ENCODE results near the gene CCNYL1. TPM values are rescaled to one million over a fixed set of nuclear protein-coding genes. Genes with fewer than 3 reads are reported as not detected.

CCNYL1 gene
- polyA plus RNA-seq, 1 of the 3 experiments (the other 2 are of a cell fraction) = 8.7 TPM

DNA sequence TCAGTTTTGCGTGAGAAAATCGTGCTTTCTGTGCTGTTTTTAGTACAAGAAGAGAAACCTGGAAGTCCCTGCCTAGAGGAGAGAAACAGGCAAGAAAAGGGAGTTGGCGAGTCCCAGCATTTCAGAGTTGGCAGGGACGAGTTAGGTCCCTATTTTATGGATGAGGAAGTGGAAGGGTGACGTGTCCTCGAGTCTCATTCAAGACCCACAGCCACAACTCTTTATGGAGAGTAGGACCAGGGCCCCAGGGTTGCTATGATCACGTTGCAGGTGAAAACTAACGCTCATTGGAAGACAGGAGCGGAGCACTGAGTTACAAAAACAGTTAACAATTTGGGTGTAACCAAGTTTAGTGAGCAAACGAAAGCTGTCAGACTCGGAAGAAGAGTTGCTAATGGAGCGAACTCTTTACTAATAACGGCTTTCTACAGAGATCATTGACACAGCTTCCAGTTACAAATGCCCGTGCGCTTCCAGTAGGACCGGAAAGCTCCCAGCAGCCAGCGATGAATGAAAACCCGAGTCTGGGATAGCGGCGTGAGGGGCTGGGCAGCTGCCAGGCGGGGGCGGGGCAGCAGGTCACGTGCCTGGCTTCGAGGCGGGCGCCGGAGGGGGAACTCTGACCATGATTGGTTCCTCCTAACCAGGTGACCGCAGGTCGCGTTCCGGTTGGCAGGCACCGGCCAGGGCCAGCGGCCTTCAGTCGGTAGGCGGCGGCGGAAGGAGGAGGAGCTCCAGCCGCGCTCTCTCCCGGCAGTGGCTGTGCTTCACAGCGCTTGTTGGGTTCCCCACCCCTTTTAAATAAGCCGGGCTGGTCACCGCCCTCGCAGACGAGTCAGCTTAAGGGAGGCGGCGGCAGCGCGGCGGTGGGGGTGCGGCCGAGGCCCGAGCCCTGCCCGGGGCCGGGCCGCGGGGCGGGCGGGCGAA, at the start of gene CCNYL1 (continued):
- TF ChIP-seq, protein P1, sequence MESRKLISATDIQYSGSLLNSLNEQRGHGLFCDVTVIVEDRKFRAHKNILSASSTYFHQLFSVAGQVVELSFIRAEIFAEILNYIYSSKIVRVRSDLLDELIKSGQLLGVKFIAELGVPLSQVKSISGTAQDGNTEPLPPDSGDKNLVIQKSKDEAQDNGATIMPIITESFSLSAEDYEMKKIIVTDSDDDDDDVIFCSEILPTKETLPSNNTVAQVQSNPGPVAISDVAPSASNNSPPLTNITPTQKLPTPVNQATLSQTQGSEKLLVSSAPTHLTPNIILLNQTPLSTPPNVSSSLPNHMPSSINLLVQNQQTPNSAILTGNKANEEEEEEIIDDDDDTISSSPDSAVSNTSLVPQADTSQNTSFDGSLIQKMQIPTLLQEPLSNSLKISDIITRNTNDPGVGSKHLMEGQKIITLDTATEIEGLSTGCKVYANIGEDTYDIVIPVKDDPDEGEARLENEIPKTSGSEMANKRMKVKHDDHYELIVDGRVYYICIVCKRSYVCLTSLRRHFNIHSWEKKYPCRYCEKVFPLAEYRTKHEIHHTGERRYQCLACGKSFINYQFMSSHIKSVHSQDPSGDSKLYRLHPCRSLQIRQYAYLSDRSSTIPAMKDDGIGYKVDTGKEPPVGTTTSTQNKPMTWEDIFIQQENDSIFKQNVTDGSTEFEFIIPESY (IDR thresholded peaks at IDR 0.05; ENCODE audit: borderline replicate concordance, low read depth) = no peak
- TF ChIP-seq TCF12 (IDR thresholded peaks at IDR 0.05) (no peak), EZH2phosphoT487 (IDR thresholded peaks at IDR 0.05; ENCODE audit: borderline replicate concordance, low read depth) (no peak), MEF2A (IDR thresholded peaks at IDR 0.05; ENCODE audit: borderline replicate concordance, low read depth) (no peak), MXI1 (IDR thresholded peaks at IDR 0.05; ENCODE audit: low read depth, low read length) (peak; percentile 75; the same call in 1 of the 2 replicates), RAD21 (IDR thresholded peaks at IDR 0.05; ENCODE audit: low read length) (0 out of 2 replicates have a peak, but pooled peaks have one; percentile 2), TEAD4 (IDR thresholded peaks at IDR 0.05; ENCODE audit: borderline replicate concordance, insufficient read depth) (no peak), POLR2AphosphoS5 (IDR thresholded peaks at IDR 0.05; ENCODE audit: low read depth, low read length) (peak; percentile 83), FOXM1 (IDR thresholded peaks at IDR 0.05; ENCODE audit: low read depth) (no peak), SIN3A (IDR thresholded peaks at IDR 0.05; ENCODE audit: borderline replicate concordance, low read depth, low read length) (peak; percentile 72; the same call in 1 of the 2 replicates), FOXJ3 (CRISPR knock-in tag; IDR thresholded peaks at IDR 0.05) (no peak), NFIC (IDR thresholded peaks at IDR 0.05; ENCODE audit: borderline replicate concordance) (peak; percentile 75), EP300 (IDR thresholded peaks at IDR 0.05; ENCODE audit: borderline replicate concordance in 1 of 2, low read depth in 1 of 2, low read length in 1 of 2) (no peak)

DNA sequence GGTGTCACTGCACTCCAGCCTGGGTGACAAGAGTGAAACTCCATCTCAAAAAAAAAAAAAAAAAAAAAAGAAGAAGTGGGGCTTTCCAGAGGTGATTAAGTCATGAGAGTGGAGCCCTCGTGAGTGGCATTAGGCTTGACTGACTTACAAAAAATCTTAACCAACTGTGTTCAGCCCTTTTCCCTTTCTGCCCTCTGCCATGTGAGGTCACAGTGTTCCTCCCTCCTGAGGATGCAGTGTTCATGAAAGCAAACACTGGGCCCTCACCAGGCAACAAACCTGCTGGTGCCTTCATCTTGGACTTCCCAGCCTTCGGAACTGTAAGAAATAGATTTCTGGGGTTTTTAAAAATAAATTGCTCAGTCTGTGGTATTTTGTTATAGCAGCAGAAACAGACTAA, 49.2 kb upstream of the CCNYL1 start:
- Histone ChIP-seq H3K27ac (ENCODE audit: low read depth in 2 of 2, low read length in 1 of 2) (no peak overlapping the region), H3K4me1 (ENCODE audit: control insufficient read depth in 1 of 2, insufficient read depth in 2 of 2, low read depth in 1 of 2, low read length in 1 of 2) (0 out of 4 replicates have a peak, but pooled peaks cover 0 to 6% of the 10 kb centered on the region in 2 experiments), H2AFZ (ENCODE audit: low read depth) (no peak overlapping the region), H3K9me2 (no peaks in the 10 kb centered on the region), H3K27me3 (ENCODE audit: insufficient read depth) (no peaks in the 10 kb centered on the region), H3F3A (replicated peaks; ENCODE audit: insufficient read depth) (peaks cover 2% of the 10 kb centered on the region), H3K9me3 (no peaks in the 10 kb centered on the region), H3K9ac (no peak overlapping the region), H3K4me2 (no peak overlapping the region), H3K4me3 (ENCODE audit: low read depth in 2 of 2, low read length in 1 of 2) (no peak overlapping the region), H4K20me1 (ENCODE audit: insufficient read depth) (no peaks in the 10 kb centered on the region), H3K36me3 (replicated peaks in 1 of 2; ENCODE audit: control insufficient read depth in 1 of 2, insufficient read depth in 2 of 2, low read length in 1 of 2) (no peaks in the 10 kb centered on the region), H3K79me2 (ENCODE audit: insufficient read depth) (no peaks in the 10 kb centered on the region)
- WGBS (ENCODE audit: low lambda C conversion rate) = 84% methylated on average over 2 of the region's 2 CpGs
- CTCF ChIA-PET = no interaction called here
- TF ChIP-seq GATA2 (CRISPR knock-in tag; IDR thresholded peaks at IDR 0.05) = no peak
- TF ChIP-seq GABPA (IDR thresholded peaks at IDR 0.05; ENCODE audit: low read depth) = no peak
- no peak for TF ChIP-seq SIN3A (IDR thresholded peaks at IDR 0.05; ENCODE audit: borderline replicate concordance, low read depth, low read length)
- TF ChIP-seq ELF1 (IDR thresholded peaks at IDR 0.05) = no peak
- no peak for TF ChIP-seq JUND (IDR thresholded peaks at IDR 0.05)
- TF ChIP-seq, protein P2, sequence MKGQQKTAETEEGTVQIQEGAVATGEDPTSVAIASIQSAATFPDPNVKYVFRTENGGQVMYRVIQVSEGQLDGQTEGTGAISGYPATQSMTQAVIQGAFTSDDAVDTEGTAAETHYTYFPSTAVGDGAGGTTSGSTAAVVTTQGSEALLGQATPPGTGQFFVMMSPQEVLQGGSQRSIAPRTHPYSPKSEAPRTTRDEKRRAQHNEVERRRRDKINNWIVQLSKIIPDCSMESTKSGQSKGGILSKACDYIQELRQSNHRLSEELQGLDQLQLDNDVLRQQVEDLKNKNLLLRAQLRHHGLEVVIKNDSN (IDR thresholded peaks at IDR 0.05; ENCODE audit: borderline replicate concordance, low read depth) = no peak
- POLR2A ChIA-PET = no interaction called here
- no peak for DNase-seq

Data from SK-N-SH (cell line).